Suprapubic skin (tissue), 4 donors: Measurements from ENCODE around the gene NR2E1. TPM values are rescaled to one million over a fixed set of nuclear protein-coding genes. Genes with fewer than 3 reads are reported as not detected.

Experiments
- DNase-seq, 2 donors: peaks; one replicate each; pipeline ENCODE4 v3.0.0-alpha.2; 2019; ENCODE audit warnings: low spot score in 2 of 2
- H3K27ac ChIP-seq: fragments of 200-600 bp; sonication (generic); one replicate; pipeline ENCODE4 v1.5.1; 2019
- H3K27me3 ChIP-seq: fragments of 200-600 bp; sonication (generic); one replicate; pipeline ENCODE4 v1.5.1; 2019
- H3K36me3 ChIP-seq: fragments of 200-600 bp; sonication (generic); one replicate; pipeline ENCODE4 v1.5.1; 2019
- H3K4me1 ChIP-seq: fragments of 200-600 bp; sonication (generic); one replicate; pipeline ENCODE4 v1.5.1; 2019
- H3K4me3 ChIP-seq: fragments of 200-600 bp; sonication (generic); one replicate; pipeline ENCODE4 v1.5.1; 2019; ENCODE audit warnings: mild to moderate bottlenecking
- H3K9me3 ChIP-seq: fragments of 200-600 bp; sonication (generic); one replicate; pipeline ENCODE4 v1.5.1; 2019
- CTCF ChIP-seq, 2 donors: fragments of 200-600 bp in 1 of 2; fragments of 450-650 bp in 1 of 2; sonication (generic) in 1 of 2; IDR thresholded peaks; one replicate each; pipeline ENCODE4 v1.5.1; 2016 to 2019; ENCODE audit warnings: antibody characterized with exemption in 2 of 2, mild to moderate bottlenecking in 1 of 2, moderate library complexity in 1 of 2
- EP300 ChIP-seq: sonication (generic); formaldehyde crosslinking; IDR thresholded peaks from one replicate; pipeline ENCODE4 v1.6.1; 2017; ENCODE audit warnings: antibody characterized with exemption
- POLR2A ChIP-seq, 2 donors: fragments of 450-650 bp; IDR thresholded peaks; one replicate each; pipeline ENCODE4 v1.6.1; 2017; ENCODE audit warnings: antibody characterized with exemption in 2 of 2, mild to moderate bottlenecking in 2 of 2, moderate library complexity in 2 of 2
- POLR2AphosphoS5 ChIP-seq, 3 donors: sonication (generic); formaldehyde crosslinking; IDR thresholded peaks; one replicate each; pipeline ENCODE4 v1.6.1; 2017; ENCODE audit warnings: antibody characterized with exemption in 3 of 3
- WGBS: methylation state at CpG from one replicate; pipeline ENCODE4 v1.1.5; 2018; 5-methylcytosine and 5-hydroxymethylcytosine counted together
- total RNA-seq, 4 donors: library from RNA; depleted of rRNA; stranded (reverse); fragments of >200 nt; gene quantifications; one replicate each; pipeline ENCODE4 v1.1.0, GENCODE V29; 2016

NR2E1 gene
- total RNA-seq, 4 donors from 2014 or later, result 0.38 TPM; not detected in 3

DNA sequence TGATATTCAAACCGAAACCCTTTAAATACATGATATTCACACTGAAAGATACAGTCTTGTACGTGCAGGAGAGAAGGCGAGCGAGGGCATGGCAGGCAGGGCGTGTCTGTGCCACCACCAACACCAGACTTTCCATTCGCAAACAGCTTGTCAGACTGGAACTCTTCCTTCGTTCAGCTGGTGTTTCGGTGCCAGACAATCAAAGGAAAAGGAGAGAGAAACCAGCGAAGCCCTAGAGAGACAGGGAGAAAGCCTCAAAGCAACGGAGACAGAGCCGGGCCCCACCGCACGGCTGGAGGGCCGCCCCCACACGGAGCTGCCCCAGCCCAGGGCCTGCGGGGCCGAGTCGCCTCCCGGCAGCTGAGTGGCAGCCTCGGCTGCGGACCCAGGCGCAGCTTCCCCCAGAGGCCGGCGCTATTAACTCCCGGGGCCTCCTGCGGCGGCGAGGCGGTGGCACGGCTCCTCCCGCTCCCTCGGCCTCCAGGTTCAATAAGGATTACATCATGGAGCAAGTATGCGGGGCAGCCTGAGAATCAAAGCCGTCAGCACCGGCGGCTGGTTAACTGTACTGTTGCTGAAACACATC, 32.1 kb upstream of the NR2E1 start:
- Histone ChIP-seq H3K9me3 (no peaks in the 10 kb centered on the region), H3K36me3 (no peaks in the 10 kb centered on the region), H3K4me1 (peaks cover 17% of the 10 kb centered on the region), H3K27me3 (peaks cover 26% of the 10 kb centered on the region), H3K27ac (peak overlapping the region; percentile 80), H3K4me3 (peak overlapping the region; percentile 60)
- WGBS, result 5% methylated on average over 9 of the region's 36 CpGs
- no peak for TF ChIP-seq CTCF (IDR thresholded peaks at IDR 0.05)
- TF ChIP-seq POLR2A (IDR thresholded peaks at IDR 0.05), result no peak
- no peak for DNase-seq

GRCh38 chr6:108134213-108134970, 31.4 kb upstream of the NR2E1 start:
- H3K9me3 ChIP-seq, result no peaks in the 10 kb centered on the region
- no peak overlapping the region for H3K27ac ChIP-seq
- peaks cover 30% of the 10 kb centered on the region for H3K27me3 ChIP-seq
- H3K4me1 ChIP-seq, result peaks cover 17% of the 10 kb centered on the region
- no peaks in the 10 kb centered on the region for H3K36me3 ChIP-seq
- no peak for TF ChIP-seq POLR2AphosphoS5 (IDR thresholded peaks at IDR 0.05)
- TF ChIP-seq CTCF (IDR thresholded peaks at IDR 0.05), result no peak
- no peak for TF ChIP-seq EP300
- TF ChIP-seq POLR2A (IDR thresholded peaks at IDR 0.05), result no peak
- WGBS, result 46% methylated on average over 18 of the region's 18 CpGs
- DNase-seq, result no peak
- H3K4me3 ChIP-seq, result peak overlapping the region; percentile 60

DNA sequence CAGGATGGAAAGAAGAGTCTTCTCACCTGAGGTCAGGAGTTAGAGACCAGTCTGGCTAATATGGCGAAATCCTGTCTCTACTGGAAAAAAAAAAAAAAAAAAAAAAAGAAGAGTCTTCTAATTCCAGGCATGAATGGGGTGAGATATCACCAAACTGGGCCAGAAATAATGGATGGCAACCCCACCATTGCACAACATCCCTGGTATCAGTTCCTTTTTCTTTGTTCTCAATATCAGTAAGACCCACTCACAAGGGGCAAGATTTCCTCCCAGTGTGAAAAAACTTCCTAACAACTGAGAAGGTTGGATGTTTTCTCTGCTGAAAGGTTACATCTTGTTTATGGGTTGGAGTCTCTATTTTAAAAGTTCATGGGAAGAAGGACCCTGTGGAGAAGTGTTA, 23.6 kb upstream of the NR2E1 start:
- peaks cover 43% of the 10 kb centered on the region for H3K27me3 ChIP-seq
- no peak overlapping the region for H3K27ac ChIP-seq
- TF ChIP-seq POLR2AphosphoS5 (IDR thresholded peaks at IDR 0.05) (no peak), CTCF (IDR thresholded peaks at IDR 0.05) (no peak), POLR2A (IDR thresholded peaks at IDR 0.05) (no peak), EP300 (no peak)
- no peaks in the 10 kb centered on the region for H3K4me1 ChIP-seq
- no peaks in the 10 kb centered on the region for H3K36me3 ChIP-seq
- no peak overlapping the region for H3K4me3 ChIP-seq
- DNase-seq, result no peak
- 88% methylated on average over 1 of the region's 1 CpG for WGBS
- H3K9me3 ChIP-seq, result no peaks in the 10 kb centered on the region

DNA sequence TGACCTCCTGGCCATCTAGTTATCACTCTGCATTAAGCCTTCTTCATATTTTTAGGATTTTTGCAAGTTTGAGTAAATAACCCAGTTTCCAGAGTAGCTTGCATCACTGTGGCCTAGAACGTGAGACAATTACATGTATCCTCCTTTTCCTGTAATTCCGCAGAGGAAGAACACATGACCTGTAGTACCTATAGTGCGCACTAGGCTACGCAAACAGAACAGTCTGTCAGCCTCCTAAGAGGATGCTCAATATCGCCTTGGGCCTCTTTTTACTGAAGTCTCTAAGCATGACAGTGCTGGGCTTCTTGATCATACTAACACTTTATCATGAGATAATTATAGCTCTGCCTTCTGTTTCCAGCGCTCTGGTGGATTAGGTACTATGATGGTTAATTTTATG, 20.2 kb upstream of the NR2E1 start:
- no peaks in the 10 kb centered on the region for H3K4me1 ChIP-seq
- DNase-seq, result no peak
- 88% methylated on average over 6 of the region's 6 CpGs for WGBS
- H3K4me3 ChIP-seq, result no peak overlapping the region
- H3K36me3 ChIP-seq, result no peaks in the 10 kb centered on the region
- TF ChIP-seq EP300 (no peak), POLR2AphosphoS5 (IDR thresholded peaks at IDR 0.05) (no peak), CTCF (IDR thresholded peaks at IDR 0.05) (no peak), POLR2A (IDR thresholded peaks at IDR 0.05) (no peak)
- H3K9me3 ChIP-seq, result no peaks in the 10 kb centered on the region
- peaks cover 47% of the 10 kb centered on the region for H3K27me3 ChIP-seq
- H3K27ac ChIP-seq, result no peak overlapping the region

GRCh38 chr6:108152446-108152845, 13.4 kb upstream of the NR2E1 start:
- no peak for TF ChIP-seq POLR2AphosphoS5 (IDR thresholded peaks at IDR 0.05)
- no peak for TF ChIP-seq CTCF (IDR thresholded peaks at IDR 0.05)
- H3K4me3 ChIP-seq, result no peak overlapping the region
- no peaks in the 10 kb centered on the region for H3K36me3 ChIP-seq
- H3K9me3 ChIP-seq, result no peaks in the 10 kb centered on the region
- H3K27me3 ChIP-seq, result peaks cover 95% of the 10 kb centered on the region
- no peak overlapping the region for H3K27ac ChIP-seq
- peaks cover 19% of the 10 kb centered on the region for H3K4me1 ChIP-seq
- WGBS, result 75% methylated on average over 4 of the region's 4 CpGs
- DNase-seq, result no peak
